ENCODE measurements around the gene KIRREL3.

The KIRREL3 gene

GRCh38 chr11:126829716-126830115 lies 170.9 kb downstream of the KIRREL3 start:
- DNase-seq (ENCODE audit: low read depth): no peak

- DNase-seq (ENCODE audit: low read depth): no peak
Observed at GRCh38 chr11:126824035-126824607, 176.4 kb downstream of the KIRREL3 start.

- DNase-seq (ENCODE audit: low read depth): no peak
Observed at GRCh38 chr11:126823274-126823673, 177.3 kb downstream of the KIRREL3 start.

- DNase-seq (ENCODE audit: low read depth): no peak
Observed at GRCh38 chr11:126821827-126822226, 178.7 kb downstream of the KIRREL3 start.

- DNase-seq (ENCODE audit: low read depth): no peak
Observed at GRCh38 chr11:126819194-126819593, 181.4 kb downstream of the KIRREL3 start.

GRCh38 chr11:126817523-126818450 lies 182.8 kb downstream of the KIRREL3 start:
- no peak for DNase-seq (ENCODE audit: low read depth)

GRCh38 chr11:126817096-126817495 lies 183.5 kb downstream of the KIRREL3 start:
- DNase-seq (ENCODE audit: low read depth): no peak

GRCh38 chr11:126816645-126817044 lies 183.9 kb downstream of the KIRREL3 start:
- DNase-seq (ENCODE audit: low read depth): no peak

- no peak for DNase-seq (ENCODE audit: low read depth)
Observed at GRCh38 chr11:126815111-126815510, 185.5 kb downstream of the KIRREL3 start.

- no peak for DNase-seq (ENCODE audit: low read depth)
Observed at GRCh38 chr11:126810776-126811175, 189.8 kb downstream of the KIRREL3 start.

GRCh38 chr11:126809514-126810289 lies 190.9 kb downstream of the KIRREL3 start:
- no peak for DNase-seq (ENCODE audit: low read depth)

GRCh38 chr11:126808836-126809235 lies 191.7 kb downstream of the KIRREL3 start:
- no peak for DNase-seq (ENCODE audit: low read depth)

GRCh38 chr11:126808296-126808695 lies 192.3 kb downstream of the KIRREL3 start:
- DNase-seq (ENCODE audit: low read depth): no peak

GRCh38 chr11:126805870-126806269 lies 194.7 kb downstream of the KIRREL3 start:
- no peak for DNase-seq (ENCODE audit: low read depth)

GRCh38 chr11:126804363-126804762 lies 196.2 kb downstream of the KIRREL3 start:
- DNase-seq (ENCODE audit: low read depth): no peak

GRCh38 chr11:126800009-126800408 lies 200.6 kb downstream of the KIRREL3 start:
- DNase-seq (ENCODE audit: low read depth): no peak

- DNase-seq (ENCODE audit: low read depth): no peak
Observed at GRCh38 chr11:126797457-126798169, 203.0 kb downstream of the KIRREL3 start.

- no peak for DNase-seq (ENCODE audit: low read depth)
Observed at GRCh38 chr11:126793596-126793995, 207.0 kb downstream of the KIRREL3 start.

GRCh38 chr11:126791991-126792390 lies 208.6 kb downstream of the KIRREL3 start:
- DNase-seq (ENCODE audit: low read depth): no peak

GRCh38 chr11:126791446-126791845 lies 209.1 kb downstream of the KIRREL3 start:
- no peak for DNase-seq (ENCODE audit: low read depth)

GRCh38 chr11:126790550-126791081 lies 210.0 kb downstream of the KIRREL3 start:
- no peak for DNase-seq (ENCODE audit: low read depth)

GRCh38 chr11:126782810-126783209 lies 217.8 kb downstream of the KIRREL3 start:
- no peak for DNase-seq (ENCODE audit: low read depth)

Data from activated T-cell treated with anti-CD3 and anti-CD28 coated beads for 24 hours (primary cell).